HCT116 (cell line): ENCODE results near the gene SLC16A7. TPM values are rescaled to one million over a fixed set of nuclear protein-coding genes. Genes with fewer than 3 reads are reported as not detected.

ENCODE experiments used
- ATAC-seq: fragments of 200-7000 bp; cut with Tn5 transposase; 2 replicates; pipeline ENCODE4 v1.9.1; 2020; ENCODE audit warnings: mild to moderate bottlenecking, moderate library complexity
- BruUV-seq: library from RNA; stranded (reverse); fragments of 400-500 nt; replicated peaks from 2 replicates; lab custom pipeline; 2021; lab: Mats Ljungman, UMichigan
- CTCF ChIA-PET: fragments of 300-600 bp; sonication (Branson Sonifier 250); formaldehyde crosslinking; loops from one replicate; lab custom pipeline; 2021; ENCODE audit warnings: antibody characterized with exemption; lab: Charles Lee
- POLR2A ChIA-PET: fragments of 300-600, 350-600 bp; sonication (Branson Sonifier 250); formaldehyde crosslinking; loops from one replicate; lab custom pipeline; 2021; ENCODE audit warnings: antibody characterized with exemption; lab: Charles Lee
- RAD21 ChIA-PET, 2 experiments: fragments of 300-600 bp; sonication (Branson Sonifier 250); formaldehyde crosslinking; loops; one replicate each; lab custom pipeline; 2023; ENCODE audit warnings: low total read pairs in 2 of 2; ENCODE audit not compliant: uncharacterized antibody in 2 of 2, unreplicated experiment in 2 of 2, low non-redundant PET in 1 of 2; lab: Charles Lee
- DNase-seq: peaks from one replicate; pipeline ENCODE4 v3.0.0-alpha.2; 2010; ENCODE audit warnings: low read depth, low spot score
- H2AFZ ChIP-seq: fragments of 200-600 bp; shearing (Covaris generic), sonication (generic); 2 replicates; pipeline ENCODE4 v1.6.1; 2017; ENCODE audit warnings: low read depth, mixed run types, mixed read lengths, antibody characterized with exemption, low read length; ENCODE audit not compliant: poor library complexity, severe bottlenecking
- H3K27ac ChIP-seq: 2 replicates; pipeline ENCODE4 v1.5.1; 2012; ENCODE audit warnings: low read depth, low read length
- H3K27me3 ChIP-seq: fragments of 200-600 bp; sonication (generic); 2 replicates; pipeline ENCODE4 v1.6.1; 2016; ENCODE audit warnings: mixed run types, low read length, mixed read lengths; ENCODE audit not compliant: insufficient read depth
- H3K36me3 ChIP-seq, 2 experiments: fragments of 200-500 bp in 1 of 2; fragments of 200-600 bp in 1 of 2; sonication (Bioruptor generic) in 1 of 2; sonication (generic) in 1 of 2; 2 replicates each; pipeline versions ENCODE4 v1.5.1 to v1.6.1; 2014 to 2016; ENCODE audit warnings: low read length in 2 of 2, inconsistent platforms in 1 of 2, mixed read lengths in 1 of 2, mixed run types in 1 of 2; ENCODE audit not compliant: insufficient read depth in 2 of 2, control insufficient read depth in 1 of 2
- H3K4me1 ChIP-seq, 2 experiments: fragments of 200-600 bp in 1 of 2; sonication (generic) in 1 of 2; 2 replicates each; pipeline versions ENCODE4 v1.5.1 to v1.6.1; 2012 to 2017; ENCODE audit warnings: low read length in 2 of 2, inconsistent platforms in 1 of 2, mild to moderate bottlenecking in 1 of 2, mixed read lengths in 1 of 2, mixed run types in 1 of 2, moderate library complexity in 1 of 2; ENCODE audit not compliant: insufficient read depth in 2 of 2, control insufficient read depth in 1 of 2
- H3K4me2 ChIP-seq: fragments of 200-600 bp; sonication (generic); 2 replicates; pipeline ENCODE4 v1.6.1; 2017; ENCODE audit warnings: mixed run types, low read length, mixed read lengths
- H3K4me3 ChIP-seq, 2 experiments: fragments of 200-600 bp in 1 of 2; sonication (generic) in 1 of 2; replicated peaks in 1 of 2; 2 replicates each; pipeline ENCODE4 v1.5.1; 2011 to 2016; ENCODE audit warnings: low read length in 2 of 2, control low read depth in 1 of 2, low read depth in 1 of 2, mild to moderate bottlenecking in 1 of 2, mixed read lengths in 1 of 2, mixed run types in 1 of 2
- H3K79me2 ChIP-seq: fragments of 200-600 bp; sonication (generic); 2 replicates; pipeline ENCODE4 v1.6.1; 2017; ENCODE audit warnings: mild to moderate bottlenecking, mixed run types, low read length, moderate library complexity, mixed read lengths; ENCODE audit not compliant: insufficient read depth
- H3K9ac ChIP-seq: fragments of 200-600 bp; sonication (generic); 2 replicates; pipeline ENCODE4 v1.6.1; 2016; ENCODE audit warnings: low read length, mixed read lengths
- H3K9me2 ChIP-seq: fragments of 200-600 bp; sonication (generic), shearing (Covaris generic); 2 replicates; pipeline ENCODE4 v1.6.1; 2017; ENCODE audit warnings: mixed run types, mild to moderate bottlenecking, moderate library complexity; ENCODE audit not compliant: insufficient read depth
- H3K9me3 ChIP-seq, 2 experiments: fragments of 200-500 bp in 1 of 2; fragments of 200-600 bp in 1 of 2; sonication (Bioruptor generic) in 1 of 2; sonication (generic) in 1 of 2; 2 replicates each; pipeline ENCODE4 v1.6.1; 2014 to 2017; ENCODE audit warnings: low read length in 2 of 2, mixed read lengths in 2 of 2, inconsistent platforms in 1 of 2, low read depth in 1 of 2, mild to moderate bottlenecking in 1 of 2, mixed run types in 1 of 2, moderate library complexity in 1 of 2; ENCODE audit not compliant: control insufficient read depth in 1 of 2, insufficient read depth in 1 of 2
- H4K20me1 ChIP-seq: fragments of 200-600 bp; sonication (generic), shearing (Covaris generic); 2 replicates; pipeline ENCODE4 v1.6.1; 2017; ENCODE audit warnings: mixed run types, mild to moderate bottlenecking, moderate library complexity; ENCODE audit not compliant: insufficient read depth
- ATF3 ChIP-seq: IDR thresholded peaks from 2 replicates; pipeline ENCODE4 v1.6.1; 2012
- CBX3 ChIP-seq: IDR thresholded peaks from 2 replicates; pipeline ENCODE4 v1.6.1; 2012; ENCODE audit warnings: low read depth
- POLR2A ChIP-seq: IDR thresholded peaks from 2 replicates; pipeline ENCODE4 v1.7.0; 2011; ENCODE audit warnings: borderline replicate concordance; ENCODE audit not compliant: insufficient read depth, insufficient read length; ENCODE audit errors: extremely low read depth
- POLR2AphosphoS5 ChIP-seq: IDR thresholded peaks from 2 replicates; pipeline ENCODE4 v1.6.1; 2011; ENCODE audit warnings: mild to moderate bottlenecking, low read depth, low read length, moderate library complexity
- RAD21 ChIP-seq: IDR thresholded peaks from 2 replicates; pipeline ENCODE4 v1.6.1; 2012; ENCODE audit warnings: low read depth, mild to moderate bottlenecking
- SP1 ChIP-seq: IDR thresholded peaks from 2 replicates; pipeline ENCODE4 v1.6.1; 2012; ENCODE audit warnings: low read depth
- TCF7L2 ChIP-seq: IDR thresholded peaks from 2 replicates; pipeline ENCODE4 v1.7.0; 2011; ENCODE audit warnings: borderline replicate concordance, inconsistent platforms; ENCODE audit not compliant: insufficient read depth, insufficient read length; ENCODE audit errors: extremely low read depth
- YY1 ChIP-seq: IDR thresholded peaks from 2 replicates; pipeline ENCODE4 v1.6.1; 2011; ENCODE audit warnings: low read length, low read depth, moderate library complexity, mild to moderate bottlenecking; ENCODE audit not compliant: insufficient replicate concordance; ENCODE audit errors: extremely low read depth
- ZFX ChIP-seq: fragments of 450-650 bp; IDR thresholded peaks from 2 replicates; pipeline ENCODE4 v1.6.1; 2017
- ZNF274 ChIP-seq: fragments of 200-500 bp; sonication (Bioruptor generic); IDR thresholded peaks from 2 replicates; pipeline ENCODE4 v1.6.1; 2014; ENCODE audit warnings: mild to moderate bottlenecking, low read depth, low read length, inconsistent platforms
- intact Hi-C: fragments of 100-400 bp; cut with micrococcal nuclease; formaldehyde crosslinking; loops from 2 replicates; pipeline ENCODE4 v1.10.0; 2022
- total RNA-seq: library from RNA; stranded (reverse); gene quantifications from one replicate; pipeline ENCODE4 v1.2.1, GENCODE V29; 2021; ENCODE audit not compliant: unreplicated experiment
- TF ChIP-seq, protein P1 (sequence below): IDR thresholded peaks from 2 replicates; pipeline ENCODE4 v1.6.1; 2011; ENCODE audit warnings: mild to moderate bottlenecking, low read length, moderate library complexity; ENCODE audit not compliant: insufficient replicate concordance; ENCODE audit errors: extremely low read depth

Gene SLC16A7
- total RNA-seq, 1 experiment from 2014 or later = 10.0 TPM

GRCh38 chr12:59717436-59717835 lies 121.6 kb downstream of the SLC16A7 start:
- Histone ChIP-seq H2AFZ (no peak overlapping the region), H3K4me1 (no peaks in the 10 kb centered on the region), H4K20me1 (no peaks in the 10 kb centered on the region), H3K4me2 (no peak overlapping the region), H3K4me3 (no peak overlapping the region), H3K9ac (no peak overlapping the region), H3K9me2 (no peaks in the 10 kb centered on the region), H3K36me3 (no peaks in the 10 kb centered on the region), H3K27me3 (no peaks in the 10 kb centered on the region), H3K79me2 (no peaks in the 10 kb centered on the region), H3K9me3 (no peaks in the 10 kb centered on the region), H3K27ac (no peak overlapping the region)
- ATAC-seq (no peak), DNase-seq (no peak)
- intact Hi-C loops = no loop called here
- no peak for TF ChIP-seq CBX3
- no peak for TF ChIP-seq YY1
- TF ChIP-seq POLR2AphosphoS5 = no peak
- no peak for TF ChIP-seq ZFX
- no peak for TF ChIP-seq ZNF274
- TF ChIP-seq, protein P1, sequence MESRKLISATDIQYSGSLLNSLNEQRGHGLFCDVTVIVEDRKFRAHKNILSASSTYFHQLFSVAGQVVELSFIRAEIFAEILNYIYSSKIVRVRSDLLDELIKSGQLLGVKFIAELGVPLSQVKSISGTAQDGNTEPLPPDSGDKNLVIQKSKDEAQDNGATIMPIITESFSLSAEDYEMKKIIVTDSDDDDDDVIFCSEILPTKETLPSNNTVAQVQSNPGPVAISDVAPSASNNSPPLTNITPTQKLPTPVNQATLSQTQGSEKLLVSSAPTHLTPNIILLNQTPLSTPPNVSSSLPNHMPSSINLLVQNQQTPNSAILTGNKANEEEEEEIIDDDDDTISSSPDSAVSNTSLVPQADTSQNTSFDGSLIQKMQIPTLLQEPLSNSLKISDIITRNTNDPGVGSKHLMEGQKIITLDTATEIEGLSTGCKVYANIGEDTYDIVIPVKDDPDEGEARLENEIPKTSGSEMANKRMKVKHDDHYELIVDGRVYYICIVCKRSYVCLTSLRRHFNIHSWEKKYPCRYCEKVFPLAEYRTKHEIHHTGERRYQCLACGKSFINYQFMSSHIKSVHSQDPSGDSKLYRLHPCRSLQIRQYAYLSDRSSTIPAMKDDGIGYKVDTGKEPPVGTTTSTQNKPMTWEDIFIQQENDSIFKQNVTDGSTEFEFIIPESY = no peak
- TF ChIP-seq RAD21 = no peak
- no peak for TF ChIP-seq POLR2A
- TF ChIP-seq SP1 = no peak
- no peak for TF ChIP-seq ATF3
- no peak for TF ChIP-seq TCF7L2
- CTCF ChIA-PET = no interaction called here
- RAD21 ChIA-PET = no interaction called here
- BruUV-seq = no TSS peak
- POLR2A ChIA-PET = no interaction called here
